NCI-H2227 treated with DMSO at 0.1 percent for 48 hours (cell line): Measurements from ENCODE around the gene KIRREL3.
A peak's percentile ranks its signal among the peaks of the same experiment; 100 is the strongest.

Source experiments
- DNase-seq: peaks from one replicate; lab custom pipeline; 2025; lab: John Stamatoyannopoulos, UW

Gene KIRREL3

DNA sequence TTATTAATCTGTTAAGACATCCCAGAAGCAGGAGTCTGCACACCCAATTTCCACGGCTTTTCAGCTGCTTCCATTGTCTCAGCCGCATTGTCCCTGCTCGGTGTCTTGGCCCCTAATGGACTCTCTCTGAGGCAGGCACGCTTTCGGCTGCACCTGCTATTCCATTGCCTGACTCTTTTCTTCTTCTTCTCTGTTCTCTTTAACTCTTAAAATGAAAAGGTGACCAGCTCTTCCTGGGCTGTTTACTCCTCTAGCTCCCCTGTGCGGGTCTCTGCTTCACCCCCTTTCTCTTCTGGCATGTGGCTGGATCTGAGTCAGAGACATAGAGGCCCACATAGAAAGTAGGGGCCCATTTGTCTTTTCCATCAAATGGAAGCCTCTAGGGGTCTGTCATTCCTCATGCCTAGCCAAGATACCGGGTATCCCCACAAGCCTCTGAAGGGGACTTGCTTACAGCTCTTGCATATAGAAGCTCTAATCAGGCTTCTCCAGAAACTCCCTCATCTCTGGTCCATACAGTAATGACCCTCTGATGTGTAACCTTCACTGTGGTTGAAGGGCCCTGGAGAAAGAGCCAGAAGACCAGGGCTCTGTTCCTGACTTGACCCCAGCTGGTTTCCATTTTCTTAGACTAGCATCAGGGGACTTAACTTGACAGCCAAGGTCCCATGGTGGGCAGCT is 401.2 kb downstream of the KIRREL3 start:
- no peak for DNase-seq

GRCh38 chr11:126598344-126599216 is 402.0 kb downstream of the KIRREL3 start:
- no peak for DNase-seq

- DNase-seq = no peak
Observed at GRCh38 chr11:126597041-126597440, 403.5 kb downstream of the KIRREL3 start.

DNA sequence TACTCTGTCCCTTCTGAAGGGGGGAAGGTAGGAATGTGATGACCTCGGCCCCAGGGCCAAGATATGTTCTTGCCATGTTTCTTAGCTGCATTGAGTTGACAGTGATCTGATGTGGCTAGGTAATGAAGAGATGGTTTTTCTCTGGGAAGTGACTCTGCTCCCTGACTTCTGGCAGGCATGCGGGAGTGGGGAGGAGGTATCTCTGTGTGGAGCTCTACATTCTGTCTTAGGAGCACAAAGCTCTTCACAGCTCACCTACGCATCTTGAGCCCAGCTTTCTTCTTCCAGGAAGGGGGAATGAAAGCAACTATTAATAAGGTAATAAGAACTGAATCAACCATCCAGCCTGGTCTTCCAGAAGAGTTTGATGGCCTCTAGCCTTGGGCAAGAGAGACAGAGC is 404.1 kb downstream of the KIRREL3 start:
- no peak for DNase-seq

DNA sequence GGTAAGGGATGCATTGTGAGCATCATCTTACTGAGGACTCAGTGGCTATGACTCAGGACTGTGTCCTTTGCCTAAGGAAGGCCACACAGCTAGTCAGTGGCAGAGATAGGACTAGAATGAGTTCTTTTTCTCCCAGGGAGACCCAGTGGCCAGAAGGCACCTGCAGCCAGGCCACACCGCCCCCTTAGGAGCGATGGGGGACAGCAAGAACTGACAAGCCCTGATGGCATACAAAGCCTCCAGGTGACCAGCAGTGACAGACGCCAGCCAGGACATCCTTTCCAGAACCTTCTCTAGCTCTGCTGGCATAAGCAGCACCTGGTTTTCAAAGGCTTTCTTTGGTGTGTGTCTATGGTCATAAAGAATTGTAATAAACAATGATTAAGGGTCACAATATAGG is 405.0 kb downstream of the KIRREL3 start:
- DNase-seq = no peak

DNA sequence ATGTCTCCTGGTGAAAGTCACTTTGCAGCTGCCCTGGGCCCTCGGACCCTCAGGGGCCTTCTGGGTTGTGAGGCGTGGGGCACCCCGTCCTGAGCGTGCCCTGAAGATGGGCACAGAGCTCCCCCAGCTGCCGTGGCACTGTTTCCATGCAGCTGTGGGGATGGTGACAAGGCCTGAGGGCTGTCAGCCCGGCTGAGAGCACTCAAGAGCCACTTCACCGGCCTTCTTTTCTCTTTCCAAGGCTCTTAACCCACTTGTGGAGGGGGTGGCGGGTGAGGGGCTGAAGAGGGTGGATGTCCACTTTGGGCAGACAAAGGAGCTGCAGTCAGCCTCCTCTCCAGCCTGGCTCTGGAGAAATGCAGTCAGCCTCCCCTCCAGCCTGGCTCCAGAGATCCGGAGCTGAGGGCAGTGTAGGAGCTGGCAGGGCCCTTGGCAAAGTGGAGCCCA is 405.6 kb downstream of the KIRREL3 start:
- DNase-seq = no peak

DNA sequence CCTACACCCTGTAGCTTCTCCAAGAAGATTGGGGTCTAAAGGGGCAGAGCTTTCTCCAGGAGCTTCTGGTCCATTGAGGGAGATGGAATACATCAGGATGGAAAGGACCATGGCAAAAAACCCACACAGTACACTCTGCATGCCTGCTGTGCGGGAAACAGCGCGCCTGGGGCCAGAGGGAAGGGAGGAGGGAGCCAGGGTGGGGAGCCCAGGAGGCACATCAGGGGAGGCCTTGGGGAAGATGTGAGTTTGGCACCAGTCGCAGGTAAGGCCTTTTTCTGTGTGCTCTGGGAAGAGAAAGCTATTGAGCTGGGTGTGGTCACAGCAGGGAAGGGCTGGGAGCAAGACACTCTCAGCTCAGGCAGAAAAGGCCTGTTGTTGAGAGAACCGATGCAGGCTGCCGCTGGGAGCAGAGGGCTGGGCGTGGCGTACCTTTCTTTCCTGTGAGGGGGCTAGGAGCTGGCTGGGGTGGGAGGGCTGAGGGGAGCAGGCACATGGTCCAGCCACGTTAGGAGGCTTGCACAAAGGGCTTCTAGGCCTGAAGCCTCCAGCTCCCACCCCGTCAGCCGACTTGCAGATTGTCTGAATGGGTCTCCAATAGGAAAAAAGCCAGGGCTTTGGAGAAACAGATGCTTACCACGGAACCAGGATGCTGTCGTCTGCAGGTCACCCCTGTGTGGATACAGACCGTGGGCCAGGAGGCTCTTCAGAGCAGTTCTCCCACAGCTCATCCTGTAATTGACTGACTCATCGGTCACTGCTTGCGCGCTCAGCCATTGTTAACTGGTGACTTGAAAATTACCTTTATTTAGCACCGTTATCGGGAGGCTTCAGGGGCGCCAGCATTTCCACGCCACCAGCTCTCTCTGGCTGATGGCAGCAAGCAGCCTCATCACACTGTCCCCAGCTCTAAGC is 407.8 kb downstream of the KIRREL3 start:
- peak; percentile 30 for DNase-seq

- no peak for DNase-seq
Observed at GRCh38 chr11:126591966-126592489, 408.5 kb downstream of the KIRREL3 start.

GRCh38 chr11:126589492-126589803 is 411.1 kb downstream of the KIRREL3 start:
- no peak for DNase-seq

DNA sequence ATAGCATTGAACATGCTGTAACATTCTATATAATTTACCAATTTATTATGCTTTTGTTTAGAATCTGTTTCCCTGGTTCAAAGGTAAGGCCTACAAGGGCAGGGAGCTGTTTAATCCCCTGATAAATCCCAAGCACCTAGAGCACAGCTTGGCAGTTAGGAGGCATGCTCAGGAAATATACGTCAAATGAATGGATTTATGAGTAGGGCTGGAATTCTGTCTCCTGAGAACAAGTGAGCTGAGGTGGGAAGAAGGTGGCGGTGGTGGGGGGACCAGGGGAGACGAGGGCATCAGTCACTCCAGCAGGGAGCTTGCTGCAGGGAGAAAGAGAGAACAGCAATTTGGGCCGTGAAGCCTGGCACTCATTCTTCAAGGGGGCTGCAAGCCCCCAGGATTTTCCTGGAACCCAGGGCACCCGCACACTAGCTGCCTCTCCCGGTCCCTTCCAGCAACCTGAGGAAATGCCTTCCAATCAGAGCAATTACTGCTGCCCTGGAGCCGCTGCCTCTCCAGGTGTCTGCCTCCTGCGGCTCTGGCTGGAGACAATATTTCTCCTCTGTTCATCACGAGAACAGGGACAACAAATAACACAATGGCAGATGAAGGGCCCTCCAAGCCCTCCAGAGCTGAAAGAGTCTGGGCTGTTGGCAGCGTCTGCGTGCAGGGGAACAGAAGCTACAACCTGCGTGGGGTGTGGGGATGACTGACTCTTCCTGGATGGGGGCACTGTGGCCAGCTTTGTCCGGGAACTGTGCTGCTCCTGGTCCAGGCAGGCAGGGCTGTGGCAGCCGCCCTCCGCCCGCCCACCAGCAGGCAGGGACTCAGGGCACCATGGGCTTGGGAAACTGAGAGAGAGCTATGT is 411.7 kb downstream of the KIRREL3 start:
- DNase-seq = no peak

DNA sequence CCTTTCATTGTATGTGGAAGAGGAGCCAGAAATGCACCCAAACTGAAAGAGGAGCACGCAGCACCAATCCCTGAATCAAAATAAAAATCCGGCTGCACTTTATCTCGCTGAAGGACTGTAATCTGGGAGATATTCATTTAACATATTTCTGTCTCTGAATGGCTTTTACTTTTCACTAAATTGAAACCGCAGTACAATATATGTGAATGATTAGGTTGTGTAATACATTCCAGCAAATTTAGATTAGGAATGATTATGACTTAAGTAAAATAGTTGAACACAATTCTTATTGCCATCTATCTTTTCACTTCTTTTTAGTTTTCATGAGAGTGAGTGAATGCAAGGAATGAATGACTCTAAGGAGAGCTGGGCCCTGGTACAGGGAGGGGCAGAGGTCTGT is 413.0 kb downstream of the KIRREL3 start:
- DNase-seq = no peak

DNA sequence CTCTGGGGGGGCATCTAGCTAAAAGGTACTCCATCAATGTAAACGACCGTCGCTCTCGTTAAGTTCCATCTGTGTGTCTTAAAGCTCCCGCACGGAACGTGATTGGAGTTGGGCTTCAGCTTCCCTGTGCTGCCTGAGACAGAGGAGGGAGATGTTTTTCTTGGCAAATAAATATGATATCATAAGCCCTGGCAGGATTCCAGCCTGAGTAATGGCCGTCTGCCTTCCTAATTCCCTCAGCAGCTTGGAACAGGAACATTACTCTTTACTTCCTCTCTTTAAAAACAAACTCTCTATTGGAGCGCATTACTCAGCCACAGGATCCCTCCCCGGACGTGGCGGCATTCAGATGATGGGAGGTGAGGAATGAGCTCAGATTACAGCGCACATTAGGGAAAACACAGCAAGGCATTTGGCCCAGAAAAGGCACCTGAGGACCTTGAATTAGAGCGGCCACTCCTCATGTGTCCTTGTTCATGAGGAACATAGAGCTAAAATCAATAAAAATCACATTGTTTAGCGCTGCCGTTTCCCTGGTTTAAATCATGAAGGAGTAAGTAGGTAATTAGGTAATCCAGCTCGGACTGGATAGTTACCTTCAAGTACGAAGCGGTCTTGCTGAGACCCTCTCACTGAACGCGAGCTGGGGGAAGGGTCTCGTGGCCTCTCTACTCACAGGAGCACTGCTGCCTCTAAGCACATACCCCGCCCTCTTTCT is 414.6 kb downstream of the KIRREL3 start:
- peak; percentile 64 for DNase-seq

DNA sequence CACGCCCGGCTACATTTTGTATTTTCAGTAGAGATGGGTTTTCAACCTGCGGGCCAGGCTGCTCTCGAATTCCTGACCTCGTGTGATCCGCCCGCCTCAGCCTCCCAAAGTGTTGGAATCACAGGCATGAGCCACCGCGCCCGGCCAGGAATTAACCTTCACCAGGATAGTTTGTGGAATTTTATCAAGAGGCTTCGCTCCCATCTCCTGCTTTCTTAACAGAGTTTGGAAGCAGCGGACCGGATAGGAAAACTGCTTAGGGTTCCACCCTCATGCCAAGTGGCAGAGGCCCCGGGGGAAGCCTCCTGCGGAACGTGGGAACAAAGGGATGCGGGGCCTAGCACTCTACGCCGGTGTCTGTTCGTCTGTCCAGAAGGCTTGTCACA is 415.2 kb downstream of the KIRREL3 start:
- DNase-seq = no peak

GRCh38 chr11:126583594-126584427 is 416.8 kb downstream of the KIRREL3 start:
- DNase-seq = no peak

- DNase-seq = no peak
Observed at GRCh38 chr11:126583101-126583500, 417.5 kb downstream of the KIRREL3 start.

DNA sequence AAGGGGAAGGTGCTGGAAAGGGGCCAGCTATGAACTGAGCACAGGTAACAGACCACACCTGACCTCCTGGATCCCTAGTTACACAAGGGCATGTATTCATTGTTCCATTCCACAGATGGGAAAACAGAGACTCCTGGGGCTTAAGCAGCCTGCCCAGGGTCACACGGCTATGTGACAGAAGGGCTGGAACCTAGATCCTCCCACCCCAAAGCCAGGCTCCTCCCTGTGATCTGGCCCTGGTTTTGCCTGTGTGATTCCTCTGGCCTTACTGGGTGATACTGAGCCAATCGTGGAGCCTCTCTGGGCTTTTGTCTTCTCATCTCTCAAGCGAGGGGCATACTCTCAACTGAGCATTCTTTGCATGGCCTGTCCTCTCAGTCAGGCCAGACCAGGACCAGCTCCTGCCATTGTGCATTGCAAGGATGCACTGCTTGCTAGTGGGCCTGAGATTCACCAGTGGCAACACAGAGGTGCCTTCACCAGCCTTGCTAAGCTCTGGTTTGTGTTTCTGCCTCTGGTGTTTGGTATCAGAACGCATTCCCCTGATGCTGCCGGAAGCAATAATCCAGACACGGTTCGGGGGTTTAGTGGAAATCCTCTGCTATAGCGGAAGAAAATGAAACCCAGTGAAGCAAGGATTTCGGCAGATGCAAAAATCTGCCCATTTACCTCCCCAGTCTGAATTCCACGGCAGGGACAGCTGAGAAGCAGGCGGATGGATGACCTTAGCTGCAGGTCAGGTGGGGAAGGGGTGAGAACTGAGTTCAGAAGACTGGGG is 418.5 kb downstream of the KIRREL3 start:
- no peak for DNase-seq

DNA sequence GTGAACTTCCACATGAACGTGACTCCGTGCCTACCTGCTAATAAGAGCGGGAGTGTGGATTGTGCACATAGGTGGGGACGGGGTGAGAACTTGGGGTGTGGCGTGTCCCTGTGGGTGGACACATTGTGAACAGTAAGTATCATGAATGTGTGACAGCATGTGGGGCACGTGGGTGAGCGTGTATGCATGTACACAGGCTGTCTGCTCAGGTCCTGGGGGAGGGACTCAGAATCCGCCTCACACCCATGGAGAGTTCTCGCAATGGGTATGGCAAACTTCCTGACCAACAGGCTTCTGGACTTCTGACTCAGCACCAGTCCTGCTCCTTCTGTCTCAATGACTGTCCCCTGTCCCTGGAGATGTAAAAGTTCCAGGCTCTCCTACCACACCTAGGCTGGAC is 422.1 kb downstream of the KIRREL3 start:
- DNase-seq = no peak

DNA sequence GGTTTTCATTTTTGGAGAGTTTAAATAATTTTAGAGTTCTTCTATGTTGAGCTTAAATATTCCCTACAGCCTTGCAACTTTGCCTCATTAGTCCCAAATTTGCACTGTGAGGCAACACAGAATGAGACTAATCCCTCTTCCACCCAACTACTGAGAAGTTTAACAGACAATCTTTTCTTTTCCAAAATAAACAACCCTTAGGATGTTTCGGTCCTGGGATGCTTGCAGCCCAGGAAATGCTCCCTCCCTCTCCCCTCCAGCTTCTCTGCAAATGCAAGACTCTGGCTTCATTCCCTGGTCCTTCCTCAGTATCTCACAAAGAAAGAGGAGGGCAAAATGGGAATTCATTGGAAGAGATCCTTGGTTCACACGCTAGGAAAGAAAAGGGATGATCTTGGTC is 422.5 kb downstream of the KIRREL3 start:
- no peak for DNase-seq

GRCh38 chr11:126575849-126576248 is 424.7 kb downstream of the KIRREL3 start:
- DNase-seq = no peak
